Kidney (tissue), 14 donors: ENCODE measurements around the gene DNAH3. TPM values are rescaled to one million over a fixed set of nuclear protein-coding genes. Genes with fewer than 3 reads are reported as not detected.
"Not testable (repeated sequence)": the region's sequence is repeated elsewhere in the genome, so short reads cannot be mapped to it uniquely, and the experiment has no call there.

Experiments used
- DNase-seq, 5 donors: peaks; one replicate each; pipeline ENCODE4 v3.0.0-alpha.2; 2013 to 2020
- FAIRE-seq: peaks from 2 replicates; lab custom pipeline; 2012; peaks lifted over from hg19 to GRCh38; lab: Jason Lieb, UNC
- H3K27ac ChIP-seq, 2 donors: one replicate each; pipeline ENCODE4 v1.7.0; 2013; ENCODE audit warnings: low read depth in 2 of 2, low read length in 2 of 2, inconsistent platforms in 1 of 2
- H3K27me3 ChIP-seq: one replicate; pipeline ENCODE4 v1.7.1; 2013; ENCODE audit warnings: low read length, inconsistent platforms; ENCODE audit not compliant: control insufficient read depth, insufficient read depth
- H3K36me3 ChIP-seq, 3 donors: one replicate each; pipeline versions ENCODE4 v1.7.0 to v1.7.1; 2013; ENCODE audit warnings: low read length in 3 of 3, control low read depth in 1 of 3, inconsistent platforms in 1 of 3; ENCODE audit not compliant: insufficient read depth in 3 of 3, control insufficient read depth in 2 of 3
- H3K4me1 ChIP-seq, 3 donors: one replicate each; pipeline versions ENCODE4 v1.7.0 to v1.7.1; 2013; ENCODE audit warnings: low read length in 3 of 3, inconsistent platforms in 1 of 3, low read depth in 1 of 3; ENCODE audit not compliant: control insufficient read depth in 2 of 3, insufficient read depth in 2 of 3
- H3K4me3 ChIP-seq, 3 donors: one replicate each; pipeline versions ENCODE4 v1.7.0 to v1.8.1; 2013; ENCODE audit warnings: low read length in 3 of 3, control low read depth in 1 of 3, inconsistent platforms in 1 of 3
- H3K9ac ChIP-seq, 3 donors: one replicate each; pipeline versions ENCODE4 v1.7.0 to v1.7.1; 2013; ENCODE audit warnings: low read length in 3 of 3, control low read depth in 1 of 3, inconsistent platforms in 1 of 3
- H3K9me3 ChIP-seq, 3 donors: one replicate each; pipeline versions ENCODE4 v1.7.0 to v1.7.1; 2013; ENCODE audit warnings: low read length in 3 of 3, control low read depth in 1 of 3, inconsistent platforms in 1 of 3; ENCODE audit not compliant: control insufficient read depth in 2 of 3, insufficient read depth in 1 of 3
- intact Hi-C: fragments of 100-400 bp; cut with DNase I; formaldehyde crosslinking; loops from one replicate; pipeline ENCODE4 v1.11.1; 2022
- polyA plus RNA-seq: library from polyadenylated mRNA; stranded (reverse); fragments of 350-450 nt; fragmentation: Illumina TruSeq; extraction: RNeasy Lipid Tissue Mini Kit (QIAGEN cat#74804); gene quantifications from one replicate; pipeline ENCODE4 v1.2.3, GENCODE V29; 2014; ENCODE audit warnings: low read depth, low replicate concordance; ENCODE audit not compliant: insufficient read depth
- total RNA-seq: library from RNA; stranded (reverse); fragmentation: NEBNext Ultra II Directional; extraction: Animal tissue kit (Norgen Biotek cat#: 25700); gene quantifications from one replicate; pipeline ENCODE4 v1.2.1, GENCODE V29; 2021
- TF ChIP-seq, protein P1 (sequence below): IDR thresholded peaks from 3 replicates; pipeline ENCODE4 v1.5.1; 2012; ENCODE audit warnings: mild to moderate bottlenecking, moderate library complexity, borderline replicate concordance; ENCODE audit not compliant: insufficient read depth; ENCODE audit errors: extremely low read depth
- donor health status: control.
- donor health status: control.
- donor health status: control.
- donor health status: control.
- donor health status: control.
- donor health status: DM: yes; HTN: yes; CAD: no.
- donor health status: Normal renal cell carcinoma (clear cell type).

The DNAH3 gene
- total and polyA plus RNA-seq, 2 donors from 2014 or later, result 0.19 to 0.57 TPM

DNA sequence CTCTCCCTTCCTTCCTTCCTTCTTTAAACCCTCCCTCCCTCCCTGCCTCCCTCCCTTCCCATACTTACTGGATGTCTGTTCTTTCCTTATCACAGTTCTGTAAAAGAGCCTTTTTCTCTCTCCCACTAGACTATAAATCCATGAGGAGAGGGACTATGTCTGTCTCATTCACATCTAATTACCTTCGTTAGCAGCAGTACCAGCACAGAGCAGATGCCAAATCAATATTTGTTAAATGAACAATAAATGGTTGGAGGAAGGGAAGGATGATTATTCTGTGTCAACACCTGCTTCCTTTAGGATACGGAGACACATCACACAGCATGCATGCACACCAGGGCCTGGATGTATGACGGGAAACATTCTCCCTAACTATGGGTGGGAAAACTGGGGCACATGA lies 94.2 kb downstream of the DNAH3 start:
- H3K9ac ChIP-seq, result no peak overlapping the region
- no peaks in the 10 kb centered on the region for H3K27me3 ChIP-seq
- no peaks in the 10 kb centered on the region for H3K36me3 ChIP-seq
- no peak overlapping the region for H3K27ac ChIP-seq
- TF ChIP-seq, protein P1, sequence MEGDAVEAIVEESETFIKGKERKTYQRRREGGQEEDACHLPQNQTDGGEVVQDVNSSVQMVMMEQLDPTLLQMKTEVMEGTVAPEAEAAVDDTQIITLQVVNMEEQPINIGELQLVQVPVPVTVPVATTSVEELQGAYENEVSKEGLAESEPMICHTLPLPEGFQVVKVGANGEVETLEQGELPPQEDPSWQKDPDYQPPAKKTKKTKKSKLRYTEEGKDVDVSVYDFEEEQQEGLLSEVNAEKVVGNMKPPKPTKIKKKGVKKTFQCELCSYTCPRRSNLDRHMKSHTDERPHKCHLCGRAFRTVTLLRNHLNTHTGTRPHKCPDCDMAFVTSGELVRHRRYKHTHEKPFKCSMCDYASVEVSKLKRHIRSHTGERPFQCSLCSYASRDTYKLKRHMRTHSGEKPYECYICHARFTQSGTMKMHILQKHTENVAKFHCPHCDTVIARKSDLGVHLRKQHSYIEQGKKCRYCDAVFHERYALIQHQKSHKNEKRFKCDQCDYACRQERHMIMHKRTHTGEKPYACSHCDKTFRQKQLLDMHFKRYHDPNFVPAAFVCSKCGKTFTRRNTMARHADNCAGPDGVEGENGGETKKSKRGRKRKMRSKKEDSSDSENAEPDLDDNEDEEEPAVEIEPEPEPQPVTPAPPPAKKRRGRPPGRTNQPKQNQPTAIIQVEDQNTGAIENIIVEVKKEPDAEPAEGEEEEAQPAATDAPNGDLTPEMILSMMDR, result no peak
- FAIRE-seq, result no peak
- intact Hi-C loops, result no loop called here
- H3K4me1 ChIP-seq, result no peaks in the 10 kb centered on the region
- no peak for DNase-seq
- H3K9me3 ChIP-seq, result no peaks in the 10 kb centered on the region
- H3K4me3 ChIP-seq, result no peak overlapping the region

DNA sequence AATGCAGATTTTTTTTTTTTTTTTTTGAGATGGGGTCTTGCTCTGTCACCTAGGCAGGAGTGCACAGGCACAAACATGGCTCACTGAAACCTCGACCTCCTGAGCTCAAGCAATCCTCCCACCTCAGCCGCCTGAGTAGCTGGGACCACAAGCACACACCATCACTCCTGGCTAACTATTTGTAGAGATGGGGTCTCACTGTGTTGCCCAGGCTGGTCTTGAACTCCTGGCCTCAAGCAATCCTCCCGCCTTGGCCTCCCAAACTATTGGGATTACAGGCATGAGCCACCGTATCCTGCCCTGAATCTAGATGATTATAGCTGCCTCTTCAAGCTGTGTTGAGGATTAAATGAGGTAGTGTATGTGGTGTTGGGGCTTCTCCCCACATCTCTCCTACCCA lies 94.9 kb downstream of the DNAH3 start:
- H3K4me3 ChIP-seq, H3K4me1 ChIP-seq, DNase-seq, H3K9ac ChIP-seq, H3K27ac ChIP-seq, FAIRE-seq, intact Hi-C loops, H3K9me3 ChIP-seq, H3K36me3 ChIP-seq, H3K27me3 ChIP-seq: not testable (repeated sequence)

DNA sequence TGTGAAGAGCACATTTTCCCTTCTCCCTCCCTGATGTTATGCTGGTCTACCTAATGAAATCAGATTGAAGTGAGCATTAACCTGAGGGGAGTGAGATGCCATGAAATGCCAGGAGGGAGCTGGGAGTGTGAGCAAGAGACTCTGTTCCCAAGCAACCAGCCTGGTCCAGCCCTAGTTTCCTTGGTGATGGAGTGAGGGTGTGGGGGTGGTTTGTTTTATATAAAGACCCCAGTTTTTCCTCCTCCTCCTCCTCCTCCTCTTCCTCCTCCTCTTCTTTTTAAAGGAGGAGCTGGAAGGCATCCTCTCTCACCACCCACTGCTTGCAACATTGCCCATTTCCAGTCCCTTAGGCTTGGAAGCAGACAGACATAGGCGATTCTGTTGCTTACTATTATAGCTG lies 97.1 kb downstream of the DNAH3 start:
- Histone ChIP-seq H3K27ac (no peak overlapping the region), H3K27me3 (no peaks in the 10 kb centered on the region), H3K36me3 (no peaks in the 10 kb centered on the region), H3K4me3 (no peak overlapping the region), H3K4me1 (no peaks in the 10 kb centered on the region), H3K9ac (no peak overlapping the region), H3K9me3 (no peaks in the 10 kb centered on the region)
- TF ChIP-seq, protein P1, result no peak
- DNase-seq, result no peak
- intact Hi-C loops, result no loop called here
- no peak for FAIRE-seq

DNA sequence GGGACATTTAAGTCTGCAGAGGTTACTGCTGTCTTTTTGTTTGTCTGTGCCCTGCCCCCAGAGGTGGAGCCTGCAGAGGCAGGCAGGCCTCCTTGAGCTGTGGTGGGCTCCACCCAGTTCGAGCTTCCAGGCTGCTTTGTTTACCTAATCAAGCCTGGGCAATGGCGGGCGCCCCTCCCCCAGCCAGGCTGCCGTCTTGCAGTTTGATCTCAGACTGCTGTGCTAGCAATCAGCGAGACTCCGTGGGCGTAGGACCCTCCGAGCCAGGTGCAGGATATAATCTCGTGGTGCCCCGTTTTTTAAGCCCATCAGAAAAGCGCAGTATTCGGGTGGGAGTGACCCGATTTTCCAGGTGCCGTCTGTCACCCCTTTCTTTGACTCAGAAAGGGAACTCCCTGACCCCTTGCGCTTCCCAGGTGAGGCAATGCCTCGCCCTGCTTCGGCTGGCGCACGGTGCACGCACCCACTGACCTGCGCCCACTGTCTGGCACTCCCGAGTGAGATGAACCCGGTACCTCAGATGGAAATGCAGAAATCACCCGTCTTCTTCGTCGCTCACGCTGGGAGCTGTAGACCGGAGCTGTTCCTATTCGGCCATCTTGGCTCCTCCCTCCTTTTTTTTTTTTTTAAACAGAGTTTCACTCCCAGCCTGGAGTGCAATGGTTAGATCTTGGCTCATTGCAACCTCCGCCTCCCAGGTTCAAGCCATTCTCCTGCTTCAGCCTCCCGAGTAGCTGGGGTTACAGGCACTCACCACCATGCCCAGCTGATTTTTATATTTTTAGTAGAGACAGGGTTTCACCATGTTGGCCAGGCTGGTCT lies 102.3 kb downstream of the DNAH3 start:
- H3K9ac ChIP-seq, H3K27me3 ChIP-seq, H3K4me3 ChIP-seq, DNase-seq, H3K9me3 ChIP-seq, H3K36me3 ChIP-seq, H3K27ac ChIP-seq, intact Hi-C loops, H3K4me1 ChIP-seq, FAIRE-seq: not testable (repeated sequence)
